HK-2 (cell line): ENCODE data around the gene FBN3.

Experiments
- DNase-seq: peaks from one replicate; pipeline ENCODE4 v3.0.0-alpha.2; 2018; ENCODE audit not compliant: unreplicated experiment

The FBN3 gene

DNA sequence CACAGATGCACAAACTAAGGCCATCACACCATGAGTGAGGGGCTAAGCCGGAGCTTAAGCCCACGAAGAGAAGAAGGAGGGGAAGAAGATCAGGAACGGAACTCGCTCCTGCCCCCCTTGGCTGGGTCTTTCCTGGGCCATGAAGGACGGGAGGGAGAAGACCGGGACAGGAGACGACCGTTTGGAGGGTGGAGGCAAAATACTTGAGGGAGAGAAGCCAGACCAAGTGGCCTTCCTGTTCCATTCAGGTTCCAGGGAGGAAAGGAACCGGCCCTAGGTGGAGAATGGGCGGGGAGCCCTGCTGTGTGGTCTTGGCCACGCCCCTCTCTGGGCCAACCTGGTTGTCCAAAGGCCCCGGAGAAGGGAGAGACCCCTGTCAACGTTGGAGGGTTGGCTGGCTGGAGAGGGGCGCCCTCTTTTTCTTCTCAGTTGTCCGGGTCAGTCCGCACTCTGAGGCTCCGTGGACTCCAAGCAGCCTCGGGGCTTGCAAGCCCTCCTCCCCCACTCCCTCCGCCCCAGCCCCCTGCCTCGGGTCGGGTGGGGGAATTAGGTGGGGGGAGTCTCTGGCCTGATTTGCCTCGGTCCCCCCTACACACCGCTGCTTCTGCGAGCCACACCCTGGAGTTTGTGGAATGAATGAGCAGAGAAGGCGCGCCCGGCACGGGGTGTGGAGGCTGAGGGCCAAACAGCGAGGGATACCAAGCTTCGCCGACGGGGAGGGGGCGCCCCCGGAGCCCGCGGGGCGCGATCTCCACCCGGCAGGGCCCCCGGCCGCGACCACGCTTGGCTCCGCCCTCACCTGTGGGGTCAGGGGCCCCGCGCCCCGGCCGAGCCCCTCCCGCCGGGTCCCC, 757 bp downstream of the FBN3 start:
- peak; percentile 21 for DNase-seq

DNA sequence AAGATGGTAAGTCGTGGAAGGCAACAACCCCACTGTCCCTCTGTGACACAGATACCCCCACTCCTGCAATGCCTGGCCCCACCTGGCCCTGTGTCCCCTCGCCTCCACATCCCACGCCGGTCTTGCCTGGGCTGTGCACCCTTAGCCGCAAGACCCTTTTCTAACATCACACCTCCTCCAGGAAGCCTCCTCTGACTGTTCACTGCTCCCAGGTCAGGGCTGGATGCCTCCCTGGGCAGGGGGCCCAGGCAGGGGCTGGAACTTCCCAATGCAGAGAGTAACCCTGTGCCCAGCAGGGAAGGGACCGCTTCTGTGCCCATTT, 1.3 kb downstream of the FBN3 start:
- DNase-seq: no peak

DNA sequence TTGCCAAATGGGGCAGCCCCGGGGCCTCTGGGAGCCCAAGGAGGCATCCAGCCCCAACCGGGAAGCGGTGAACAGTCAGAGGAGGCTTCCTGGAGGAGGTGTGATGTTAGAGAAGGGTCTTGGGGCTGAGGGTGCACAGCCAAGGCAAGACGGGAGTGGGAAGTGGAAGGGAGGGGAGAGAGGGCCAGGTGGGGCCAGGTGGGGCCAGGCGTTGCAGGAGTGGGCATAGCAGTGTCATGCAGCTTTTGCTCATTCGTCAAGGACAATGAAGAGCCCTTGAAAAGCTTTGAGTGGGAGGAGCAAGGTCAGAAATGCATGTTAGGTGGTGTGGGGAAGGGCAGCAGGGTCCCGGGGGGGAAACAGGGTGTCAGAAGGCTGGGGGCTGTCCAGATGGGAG, 1.8 kb downstream of the FBN3 start:
- no peak for DNase-seq

DNA sequence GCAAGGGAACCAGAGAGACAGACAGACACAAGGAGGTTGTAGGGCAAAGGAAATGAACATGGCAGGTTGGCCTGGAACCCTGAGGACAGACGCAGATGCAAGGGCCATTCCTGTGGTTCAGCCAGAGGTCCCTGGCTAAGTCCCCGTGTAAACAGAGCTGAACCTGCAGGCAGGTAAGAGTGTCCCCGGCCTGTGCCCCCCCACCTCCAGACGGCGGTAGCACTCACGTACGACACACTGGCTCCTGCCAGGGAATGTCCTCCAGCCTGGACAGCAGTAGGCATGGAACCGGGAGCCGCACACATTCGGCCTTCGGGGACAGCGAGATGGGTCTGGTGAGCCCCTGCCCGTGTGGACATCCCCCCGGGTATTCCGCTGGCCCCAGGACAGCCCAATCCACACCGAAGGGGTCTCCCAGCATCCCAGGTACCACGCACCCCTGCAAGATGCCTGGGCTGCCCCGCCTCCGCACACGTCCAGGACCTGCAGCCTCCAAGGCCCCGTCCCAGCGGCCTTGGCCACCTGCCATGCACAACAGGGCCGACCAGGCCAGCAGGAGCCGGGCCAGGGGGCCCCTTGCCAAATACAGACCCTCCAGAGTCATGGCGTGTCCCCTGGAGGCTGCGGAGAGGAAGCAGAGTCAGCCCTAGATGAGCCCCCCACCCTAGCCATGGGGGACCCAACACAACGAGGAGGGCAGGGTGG, 2.4 kb downstream of the FBN3 start:
- no peak for DNase-seq

DNA sequence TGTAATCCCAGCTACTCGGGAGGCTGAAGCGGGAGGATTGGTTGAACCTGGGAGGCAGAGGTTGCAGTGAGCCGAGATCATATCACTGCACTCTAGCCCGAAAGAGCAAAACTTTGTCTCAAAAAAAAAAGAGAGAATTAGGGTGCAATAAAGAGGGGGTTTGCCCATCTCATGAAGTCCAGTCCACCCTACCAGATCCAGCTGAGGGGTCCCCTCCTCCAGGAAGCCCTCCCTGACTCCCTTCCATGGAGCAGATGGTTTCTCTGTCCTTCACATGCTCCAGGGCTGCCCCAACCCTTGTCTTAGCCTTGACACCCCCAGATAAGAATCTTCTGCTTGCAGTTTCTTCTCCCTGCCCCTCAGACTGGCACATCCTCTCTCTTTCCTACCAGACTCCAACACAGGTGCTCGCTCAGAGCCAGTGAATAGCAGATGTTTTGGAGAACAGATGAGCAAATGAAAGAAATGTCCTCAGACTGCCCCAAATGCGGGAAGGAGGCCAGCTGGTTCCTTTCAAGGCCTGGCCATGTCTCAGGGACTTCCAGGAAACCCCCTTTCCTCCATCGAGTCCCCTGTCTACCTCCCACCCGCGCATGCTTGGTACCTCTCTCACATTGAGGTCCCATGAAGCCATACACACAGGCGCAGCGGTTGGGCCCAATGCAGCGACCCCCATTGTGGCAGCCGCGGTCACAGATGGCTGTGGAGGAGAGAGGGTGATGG, 5.0 kb downstream of the FBN3 start:
- DNase-seq: no peak

DNA sequence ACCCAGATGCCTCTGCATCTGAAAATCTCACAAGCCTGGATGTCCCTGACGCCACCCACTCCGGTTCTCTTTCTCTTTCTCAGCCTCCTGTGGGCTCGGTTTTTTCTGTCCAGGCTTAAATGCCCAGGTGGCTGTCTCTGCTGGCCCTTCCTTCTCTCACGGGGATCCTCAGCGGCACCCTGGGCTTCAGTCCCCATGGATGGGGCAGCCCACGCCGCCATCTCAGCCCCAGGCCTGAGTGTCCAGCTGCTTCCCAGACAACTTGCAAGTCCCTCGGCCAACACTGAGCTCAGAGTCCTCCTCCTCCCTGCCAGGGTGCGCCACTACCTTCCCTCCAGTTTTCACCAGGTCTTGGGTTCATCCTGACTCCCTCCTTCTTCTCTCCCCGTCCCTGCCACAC, 6.4 kb downstream of the FBN3 start:
- DNase-seq: no peak

DNA sequence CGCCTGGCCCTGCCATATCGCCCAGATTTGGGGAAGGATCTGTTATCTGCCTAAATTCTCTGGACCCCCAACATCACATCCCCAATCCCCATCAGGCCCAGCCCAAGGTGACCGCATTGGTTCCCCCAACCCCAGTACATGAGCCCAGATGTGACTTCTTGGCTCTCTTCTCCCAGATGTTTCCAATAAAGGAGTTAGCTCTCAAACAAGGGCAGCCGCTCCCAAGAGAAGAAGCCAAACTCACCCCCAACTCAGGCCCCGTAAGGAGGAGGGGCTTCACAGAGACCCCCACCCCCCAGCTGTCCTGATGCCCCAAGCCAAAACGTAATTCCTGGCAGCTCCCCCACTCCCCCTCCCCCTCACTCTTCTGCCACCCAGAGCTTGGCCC, 6.9 kb downstream of the FBN3 start:
- DNase-seq: no peak

DNA sequence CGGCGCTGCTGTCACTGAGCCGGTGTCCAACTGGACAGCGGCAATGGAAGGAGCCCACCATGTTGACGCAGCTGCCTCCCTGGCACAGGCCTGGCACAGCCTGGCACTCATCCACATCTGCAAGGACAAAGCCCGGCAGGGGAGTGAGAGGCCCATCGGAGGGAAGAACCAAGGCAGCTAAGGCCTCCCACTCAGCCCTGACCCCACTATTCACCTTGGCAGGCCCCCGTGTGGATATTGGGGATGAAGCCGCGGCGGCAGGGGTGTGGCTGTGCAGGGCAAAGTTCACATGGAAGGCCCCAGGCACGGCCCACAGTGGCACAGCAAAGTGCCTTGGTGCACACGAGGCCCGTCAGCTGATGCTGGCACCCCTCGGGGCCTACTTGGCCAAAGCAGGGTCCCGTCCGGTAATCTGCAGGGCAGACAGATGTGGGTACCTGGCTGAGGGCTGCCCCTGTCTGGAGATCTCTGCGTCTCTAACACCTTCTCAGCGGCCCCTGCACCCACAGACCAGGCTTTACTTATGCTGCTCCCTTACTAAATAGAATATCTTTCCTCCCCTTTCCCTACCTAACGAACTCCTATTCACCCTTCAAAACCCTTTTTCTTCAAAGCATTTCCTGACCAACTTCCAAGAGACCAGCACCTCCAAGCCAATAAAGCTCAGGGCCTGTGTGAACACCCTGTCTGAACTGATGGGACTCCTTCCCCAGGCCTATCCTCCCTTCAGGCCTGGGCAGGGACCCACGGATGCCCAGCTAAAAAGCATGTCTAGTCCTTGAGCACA, 7.5 kb downstream of the FBN3 start:
- DNase-seq: no peak

DNA sequence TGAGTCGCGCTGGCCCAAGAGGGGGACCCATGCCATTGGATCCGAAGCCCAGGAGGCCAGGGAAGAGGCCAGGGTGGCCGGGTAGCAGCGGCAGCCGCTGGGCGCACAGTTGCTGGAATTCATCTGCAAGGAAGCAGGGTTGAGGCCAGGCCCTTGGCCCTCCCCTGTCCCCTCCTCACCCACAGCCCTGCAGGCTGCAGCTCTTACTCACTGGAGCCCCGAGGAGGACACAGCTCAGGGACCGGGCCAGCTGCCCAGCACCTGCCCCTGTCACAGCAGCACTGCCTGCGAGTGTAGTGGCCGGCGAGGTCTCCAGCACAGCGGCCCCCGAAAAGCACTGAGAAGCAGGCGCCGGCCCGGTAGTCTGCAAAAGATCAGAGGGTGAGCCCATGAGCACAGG, 11.2 kb downstream of the FBN3 start:
- DNase-seq: no peak

DNA sequence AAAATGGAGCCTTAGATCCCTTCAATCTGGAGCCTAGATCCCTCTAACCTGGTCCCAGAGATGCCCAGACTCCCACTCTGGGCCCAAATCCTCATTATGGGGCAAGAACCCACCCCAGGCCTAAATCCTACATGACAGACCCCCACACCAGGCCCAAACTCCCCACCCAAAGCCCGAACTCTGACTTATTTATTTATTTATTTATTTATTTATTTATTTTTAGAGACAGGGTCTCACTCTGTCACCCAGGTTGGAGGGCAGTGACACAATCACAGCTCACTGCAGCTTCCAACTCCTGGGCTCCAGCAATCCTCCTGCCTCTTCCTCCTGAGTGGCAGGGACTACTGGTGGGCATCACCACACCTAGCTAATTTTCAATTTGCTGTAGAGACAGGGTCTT, 12.0 kb downstream of the FBN3 start:
- DNase-seq: no peak

DNA sequence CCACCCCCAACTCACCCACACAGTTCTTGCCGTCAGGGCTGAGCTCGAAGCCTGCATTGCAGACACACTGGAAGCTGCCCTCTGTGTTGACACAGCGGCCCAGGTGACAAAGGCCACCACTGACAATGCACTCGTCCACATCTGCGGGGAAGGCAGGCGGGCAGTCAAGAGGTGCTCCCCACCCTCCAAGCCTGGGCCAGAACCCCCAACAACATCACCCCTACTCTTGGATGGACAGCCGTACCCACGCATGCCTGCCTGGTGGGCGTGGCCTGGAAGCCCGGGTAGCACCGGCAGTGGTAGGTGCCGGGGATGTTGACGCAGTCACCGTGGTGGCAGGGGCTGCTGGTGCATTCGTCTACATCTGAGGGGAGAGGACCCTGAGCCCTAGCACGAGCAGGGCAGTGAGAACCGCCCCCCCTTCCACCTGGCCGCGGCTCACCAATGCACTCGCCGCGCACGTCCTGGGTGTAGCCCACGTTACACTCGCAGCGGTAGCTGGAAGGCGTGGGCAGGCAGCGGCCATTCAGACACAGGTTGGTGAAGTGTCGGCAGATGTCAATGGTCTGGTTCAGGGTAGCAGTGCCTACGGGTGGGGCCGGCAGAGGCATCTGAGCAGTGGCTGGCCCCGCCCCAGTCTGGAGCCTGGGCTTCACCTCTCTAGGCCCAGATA, 13.3 kb downstream of the FBN3 start:
- DNase-seq: no peak

DNA sequence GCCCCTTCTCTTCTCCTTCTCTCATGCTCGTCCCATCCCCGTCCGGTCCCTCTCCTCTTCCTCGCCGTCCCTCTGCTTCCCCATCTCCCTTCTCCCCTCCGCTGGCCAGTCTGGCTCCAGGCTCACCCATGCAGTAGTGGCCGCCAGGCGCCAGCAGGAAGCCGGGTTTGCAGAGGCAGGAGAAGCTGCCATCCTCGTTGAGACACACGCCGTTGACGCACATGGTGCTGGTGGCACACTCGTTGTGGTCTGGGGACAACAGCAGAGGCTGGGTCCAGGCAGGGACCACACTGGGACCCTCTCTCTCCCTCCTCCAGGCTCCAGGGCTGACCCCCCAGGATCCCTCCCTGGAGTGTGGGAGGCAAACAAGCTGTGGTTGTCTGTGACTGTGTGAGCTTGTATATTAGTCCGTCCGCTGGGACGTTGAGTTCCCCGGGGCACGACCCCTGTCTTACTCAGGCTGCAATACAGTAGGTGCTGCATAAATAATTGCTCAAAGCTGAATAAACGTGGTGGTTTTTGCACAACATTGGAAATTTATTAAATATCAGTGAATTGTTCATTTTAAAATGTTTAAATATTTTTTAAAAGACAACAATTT, 16.4 kb downstream of the FBN3 start:
- no peak for DNase-seq

DNA sequence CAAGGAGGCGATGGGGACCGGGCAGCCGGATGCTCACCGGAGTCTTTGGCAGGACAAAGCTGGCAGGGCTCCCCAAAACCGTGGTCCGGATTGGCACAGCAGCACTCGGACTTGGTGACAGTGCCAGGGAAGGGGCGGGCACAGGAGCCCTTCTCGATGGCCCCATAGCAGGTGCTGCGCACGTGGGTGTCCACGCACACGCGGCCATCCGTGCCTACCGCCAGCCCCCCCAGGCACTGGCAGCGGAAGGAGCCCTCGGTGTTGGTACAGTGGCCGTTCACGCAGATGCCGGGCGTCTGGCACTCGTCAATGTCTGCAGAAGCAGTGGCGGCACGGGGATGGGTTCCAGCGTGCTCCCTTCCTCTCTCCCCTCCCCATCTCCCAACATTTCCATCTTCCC, 17.9 kb downstream of the FBN3 start:
- no peak for DNase-seq

DNA sequence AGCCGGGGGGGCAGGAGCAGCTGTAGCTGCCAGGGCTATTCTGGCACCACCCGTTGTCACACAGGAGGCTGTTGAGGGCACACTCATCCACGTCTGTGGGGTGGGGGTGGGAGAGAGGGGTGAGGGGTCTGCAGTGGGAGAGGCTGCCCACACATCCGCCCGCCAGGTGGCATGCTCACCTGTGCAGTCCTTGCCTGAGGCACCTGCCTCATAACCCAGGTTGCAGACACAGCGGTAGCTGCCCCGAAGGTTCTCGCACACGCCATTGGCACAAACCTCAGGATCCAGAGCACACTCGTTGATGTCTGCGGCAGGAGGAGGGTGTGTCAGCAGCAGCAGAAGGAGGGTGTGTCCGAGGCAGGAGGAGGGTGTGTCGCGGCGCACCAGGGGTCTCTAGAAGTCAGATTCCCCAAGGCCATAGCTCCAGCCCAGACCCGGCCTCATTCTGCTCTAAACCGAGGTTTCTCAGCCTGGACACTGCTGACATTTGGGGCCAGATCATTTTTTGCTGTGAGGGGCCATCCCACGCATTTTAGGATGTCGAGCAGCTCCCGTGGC, 20.3 kb downstream of the FBN3 start:
- no peak for DNase-seq

DNA sequence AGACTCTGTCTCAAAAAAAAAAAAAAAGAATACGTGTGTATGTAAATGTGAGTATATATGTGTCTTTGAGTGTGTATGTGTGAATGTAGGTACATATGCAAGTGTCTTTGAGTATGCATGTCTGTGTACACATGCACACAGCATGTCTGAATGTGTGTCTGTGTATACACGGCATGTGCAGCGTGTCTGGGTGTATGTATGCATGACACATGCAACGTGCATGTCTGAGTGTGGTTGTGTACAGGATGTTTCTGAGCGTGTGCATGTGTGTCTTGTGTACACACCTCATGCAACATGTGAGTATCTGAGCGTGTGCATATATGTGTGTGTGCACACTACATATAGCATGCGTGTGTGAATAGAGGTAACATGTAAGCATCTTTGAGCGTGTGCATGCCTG, 20.8 kb downstream of the FBN3 start:
- DNase-seq: no peak

DNA sequence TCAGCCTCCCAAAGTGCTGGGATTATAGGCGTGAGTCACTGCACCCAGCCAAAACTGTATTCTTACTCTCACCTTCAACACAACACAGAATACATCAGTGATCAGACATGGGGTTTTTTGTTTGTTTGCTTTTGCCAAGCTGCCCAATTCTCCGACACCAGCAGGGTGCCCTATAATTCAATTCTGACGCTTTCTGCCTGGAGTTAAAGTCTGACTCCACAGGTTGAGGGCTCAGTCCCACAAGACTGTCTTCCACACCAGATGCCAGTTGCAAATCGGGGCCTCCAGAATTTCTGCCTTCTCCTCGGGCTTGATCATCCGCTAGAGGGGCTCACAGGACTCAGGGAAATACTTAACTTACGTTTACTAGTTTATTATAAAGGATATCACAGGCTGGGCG, 22.1 kb downstream of the FBN3 start:
- DNase-seq: no peak

DNA sequence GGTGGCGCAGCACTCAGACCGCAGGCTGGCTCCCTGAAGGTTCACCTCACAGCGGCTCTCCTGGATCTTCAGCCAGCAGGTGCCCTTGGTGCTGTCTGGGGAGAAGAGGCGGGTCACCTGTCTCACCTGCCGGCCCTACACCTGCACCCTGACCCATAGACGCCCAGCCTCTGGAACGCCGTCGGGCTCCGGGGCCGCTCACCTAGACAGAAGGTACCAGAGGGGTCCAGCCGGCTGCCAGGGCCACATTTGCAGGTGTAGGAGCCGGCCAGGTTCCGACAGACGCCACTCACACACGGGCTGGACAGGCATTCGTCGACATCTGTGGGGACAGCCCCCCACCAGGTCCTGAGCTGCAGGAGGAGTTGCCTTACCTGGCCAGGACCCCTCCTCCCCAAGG, 22.9 kb downstream of the FBN3 start:
- DNase-seq: no peak

DNA sequence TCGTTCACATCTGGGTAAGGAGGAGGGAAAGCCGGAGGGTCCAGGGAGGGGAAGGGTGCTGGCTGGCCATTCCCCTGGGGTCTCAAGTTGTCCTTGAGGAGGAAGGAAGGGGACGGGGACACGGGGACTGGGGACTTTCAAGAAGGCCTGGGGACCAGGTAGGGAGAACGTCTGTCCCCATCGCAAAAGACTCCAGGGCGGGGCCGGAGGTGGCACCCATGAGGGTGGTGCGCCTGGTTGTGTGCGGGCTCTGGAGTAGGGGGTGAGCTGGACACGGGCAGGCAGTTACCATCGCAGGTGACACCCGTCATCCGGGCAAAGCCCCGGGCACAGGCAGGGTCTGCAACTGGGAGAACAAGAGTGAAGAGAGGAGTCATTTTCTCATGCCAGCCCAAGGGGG, 23.4 kb downstream of the FBN3 start:
- no peak for DNase-seq

DNA sequence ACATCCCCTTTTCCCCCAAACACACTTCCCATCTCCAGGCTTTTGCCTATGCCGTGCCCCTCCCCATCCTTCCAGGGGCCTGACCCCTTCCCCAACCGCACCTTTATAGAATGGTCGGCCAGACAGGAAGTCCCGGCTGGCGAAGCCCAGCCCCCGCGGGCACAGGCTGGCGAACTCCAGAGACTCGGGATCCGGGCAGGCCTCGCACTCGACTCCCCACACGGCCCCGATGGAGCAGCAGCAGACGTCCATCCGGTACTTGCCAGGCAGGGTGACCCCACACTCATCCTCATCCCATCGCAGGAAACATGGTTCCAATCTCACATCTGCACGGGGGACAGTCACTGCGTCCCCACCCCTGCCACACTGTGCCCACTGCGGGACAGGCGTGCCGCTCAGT, 25.7 kb downstream of the FBN3 start:
- DNase-seq: no peak

DNA sequence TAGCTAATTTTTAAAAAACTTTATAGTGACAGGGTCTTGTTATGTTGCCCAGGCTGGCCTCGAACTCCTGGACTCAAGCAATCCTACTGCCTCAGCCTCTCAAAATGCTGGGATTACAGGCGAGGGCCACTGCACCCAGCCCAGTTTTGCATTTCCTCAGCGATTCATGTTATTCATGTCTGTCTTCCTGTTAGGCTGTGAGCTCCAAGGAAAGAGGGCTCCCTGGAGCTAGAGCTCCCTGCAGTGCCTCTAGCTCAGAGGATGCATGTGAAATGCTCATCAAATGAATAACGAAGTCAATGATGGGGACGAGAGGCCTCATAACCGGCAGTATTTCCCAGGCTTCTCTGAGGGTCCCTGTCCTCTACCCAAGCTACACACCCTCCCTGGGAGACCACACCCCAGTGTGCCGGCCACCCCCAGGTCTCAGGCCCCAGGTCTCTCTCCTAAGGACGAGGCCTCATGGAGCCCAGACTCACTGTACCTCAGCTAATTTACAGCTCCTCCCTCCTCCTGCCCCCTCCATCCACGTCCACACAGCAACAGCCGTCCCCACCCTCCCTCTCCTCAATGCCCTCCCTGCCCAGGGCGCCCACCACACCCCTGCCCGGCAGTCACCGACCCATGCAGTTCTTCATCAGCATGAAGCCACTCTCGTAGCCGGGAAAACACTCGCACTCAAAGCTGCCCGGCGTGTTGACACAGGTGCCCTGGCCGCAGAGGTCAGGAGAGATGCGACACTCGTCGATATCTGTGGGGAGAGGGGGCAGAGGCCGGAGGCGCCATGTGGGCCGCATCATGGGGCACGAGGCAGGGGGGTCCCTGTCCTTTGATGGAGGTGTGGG, 28.5 kb downstream of the FBN3 start:
- DNase-seq: no peak
